ENCODE data around the gene PTPN1. TPM values are rescaled to one million over a fixed set of nuclear protein-coding genes. Genes with fewer than 3 reads are reported as not detected.

PTPN1 gene
- total and polyA plus RNA-seq, 2 donors (not counting 3 experiments of a cell fraction or from before 2014, with no cell fraction given) = 41.1 to 64.3 TPM

GRCh38 chr20:50609438-50609989 lies 99.3 kb downstream of the PTPN1 start:
- Histone ChIP-seq H3K4me3 (replicated peaks in 1 of 3; ENCODE audit: insufficient read depth in 1 of 3, low read depth in 1 of 3, low read length in 3 of 3) (no peak overlapping the region), H3K4me2 (ENCODE audit: insufficient read depth, low read length) (no peak overlapping the region), H2AFZ (ENCODE audit: low read depth, low read length) (no peak overlapping the region), H3K36me3 (ENCODE audit: control insufficient read depth in 2 of 2, extremely low read depth in 1 of 2, insufficient read depth in 2 of 2, low read length in 2 of 2) (no peaks in the 10 kb centered on the region), H4K20me1 (replicated peaks; ENCODE audit: control insufficient read depth, extremely low read depth, insufficient read depth, low read length) (no peaks in the 10 kb centered on the region), H3K27ac (ENCODE audit: insufficient read depth, low read depth, low read length) (no peak overlapping the region), H3K4me1 (ENCODE audit: control insufficient read depth, extremely low read depth, insufficient read depth, low read length) (no peaks in the 10 kb centered on the region), H3K9ac (replicated peaks; ENCODE audit: extremely low read depth, insufficient read depth, low read length) (no peak overlapping the region), H3K79me2 (ENCODE audit: control insufficient read depth, insufficient read depth, low read length) (no peaks in the 10 kb centered on the region), H3K9me1 (replicated peaks; ENCODE audit: control insufficient read depth, extremely low read depth, insufficient read depth, low read length) (no peaks in the 10 kb centered on the region), H3K9me3 (replicated peaks; ENCODE audit: control insufficient read depth, insufficient read depth, low read length) (no peaks in the 10 kb centered on the region), H3K27me3 (ENCODE audit: control insufficient read depth in 2 of 2, insufficient read depth in 2 of 2, low read length in 2 of 2) (no peaks in the 10 kb centered on the region)
- POLR2A ChIA-PET = no interaction called here
- DNase-seq (ENCODE audit: low read depth, low spot score) (no peak), FAIRE-seq (no peak)
- CTCF ChIA-PET = interaction anchor here (0.8 to 1.3 kb wide), 2 partner anchors 21 to 140 kb away, joined by 3 to 4 read pairs; no protein-coding TSS in a partner anchor
- no peak for TF ChIP-seq POLR2A (IDR thresholded peaks at IDR 0.05; ENCODE audit: low read depth, low read length)
- TF ChIP-seq CTCF (IDR thresholded peaks at IDR 0.05; ENCODE audit: extremely low read depth in 1 of 2, insufficient read depth in 1 of 2, low read depth in 1 of 2, low read length in 2 of 2) = no peak
- no peak for TF ChIP-seq GATA2 (IDR thresholded peaks at IDR 0.05; ENCODE audit: insufficient read depth, insufficient read length, low read depth, low read length)
- TF ChIP-seq MYC (IDR thresholded peaks at IDR 0.05; ENCODE audit: low read depth, low read length) = no peak
- TF ChIP-seq POLR2AphosphoS5 (IDR thresholded peaks at IDR 0.05; ENCODE audit: insufficient read depth, low read depth, low read length) = no peak
- no peak for TF ChIP-seq JUN (IDR thresholded peaks at IDR 0.05; ENCODE audit: borderline replicate concordance, insufficient read depth, insufficient read length, low read depth)
- TF ChIP-seq FOS (IDR thresholded peaks at IDR 0.05; ENCODE audit: borderline replicate concordance, insufficient read depth, low read length) = no peak
- no peak for TF ChIP-seq EZH2 (IDR thresholded peaks at IDR 0.05; ENCODE audit: borderline replicate concordance, low read depth, low read length, severe bottlenecking)
- TF ChIP-seq MAX (IDR thresholded peaks at IDR 0.05; ENCODE audit: insufficient read depth, insufficient read length) = no peak
- no TSS peak for BruUV-seq (replicated peaks)
- dilution Hi-C loops (cut with MboI; ENCODE audit: extremely low pct_ligation_motif_present, low sequenced_read_pairs) = no loop called here
- intact Hi-C loops (cut with micrococcal nuclease) = no loop called here

All from endothelial cell of umbilical vein (primary cell).